Activated CD8-positive, alpha-beta memory T cell treated with anti-CD3 and anti-CD28 coated beads for 48 hours (primary cell): Measurements from ENCODE around the gene WDFY2.

Experiments
- DNase-seq, 3 experiments: peaks; one replicate each; pipeline ENCODE4 v3.0.0-alpha.2; 2020; ENCODE audit warnings: low read depth in 2 of 3, low spot score in 2 of 3

WDFY2 gene

GRCh38 chr13:51767100-51767499 is 182.8 kb downstream of the WDFY2 start:
- DNase-seq: no peak

- no peak for DNase-seq
These were observed 184.2 kb downstream of the WDFY2 start for GRCh38 chr13:51768378-51768921.

- DNase-seq: no peak
These were observed 184.7 kb downstream of the WDFY2 start for GRCh38 chr13:51768976-51769375.

- no peak for DNase-seq
These were observed 185.3 kb downstream of the WDFY2 start for GRCh38 chr13:51769455-51770127.

GRCh38 chr13:51770160-51770559 is 185.9 kb downstream of the WDFY2 start:
- no peak for DNase-seq

GRCh38 chr13:51770681-51771417 is 186.6 kb downstream of the WDFY2 start:
- no peak for DNase-seq

GRCh38 chr13:51771418-51772104 is 187.3 kb downstream of the WDFY2 start:
- no peak for DNase-seq

- DNase-seq: no peak
These were observed 187.8 kb downstream of the WDFY2 start for GRCh38 chr13:51772105-51772455.

- DNase-seq: no peak
These were observed 188.5 kb downstream of the WDFY2 start for GRCh38 chr13:51772781-51773180.

- no peak for DNase-seq
These were observed 189.3 kb downstream of the WDFY2 start for GRCh38 chr13:51773515-51773914.

GRCh38 chr13:51776179-51776578 is 191.9 kb downstream of the WDFY2 start:
- no peak for DNase-seq

GRCh38 chr13:51777921-51778320 is 193.7 kb downstream of the WDFY2 start:
- DNase-seq: no peak

- no peak for DNase-seq
These were observed 194.1 kb downstream of the WDFY2 start for GRCh38 chr13:51778392-51778791.

- no peak for DNase-seq
These were observed 195.8 kb downstream of the WDFY2 start for GRCh38 chr13:51780099-51780498.

- DNase-seq: no peak
These were observed 197.2 kb downstream of the WDFY2 start for GRCh38 chr13:51781246-51782022.

GRCh38 chr13:51782026-51782710 is 197.9 kb downstream of the WDFY2 start:
- no peak for DNase-seq

GRCh38 chr13:51783428-51784094 is 199.3 kb downstream of the WDFY2 start:
- no peak for DNase-seq

GRCh38 chr13:51784097-51784496 is 199.8 kb downstream of the WDFY2 start:
- DNase-seq: no peak

GRCh38 chr13:51785712-51786424 is 201.6 kb downstream of the WDFY2 start:
- DNase-seq: no peak
